HCT116 (cell line): ENCODE data around the gene SPTBN4.

ENCODE experiments used
- CTCF ChIP-seq, 3 experiments: fragments of 200-600 bp in 1 of 3; sonication (generic) in 1 of 3; IDR thresholded peaks in 2 of 3; conservative IDR thresholded peaks in 1 of 3; 2 replicates each; pipeline ENCODE4 v1.5.1; 2012 to 2017; ENCODE audit warnings: low read depth in 2 of 3, low read length in 2 of 3, antibody characterized with exemption in 1 of 3, borderline replicate concordance in 1 of 3, control low read depth in 1 of 3, mild to moderate bottlenecking in 1 of 3, mixed read lengths in 1 of 3, mixed run types in 1 of 3, moderate library complexity in 1 of 3; ENCODE audit not compliant: insufficient read depth in 1 of 3
- POLR2A ChIP-seq: IDR thresholded peaks from 2 replicates; pipeline ENCODE4 v1.7.0; 2011; ENCODE audit warnings: borderline replicate concordance; ENCODE audit not compliant: insufficient read depth, insufficient read length; ENCODE audit errors: extremely low read depth
- REST ChIP-seq: IDR thresholded peaks from 2 replicates; pipeline ENCODE4 v1.6.1; 2012; ENCODE audit warnings: low read depth

GRCh38 chr19:40625406-40626120, 158.8 kb downstream of the SPTBN4 start:
- TF ChIP-seq CTCF (IDR thresholded peaks at IDR 0.05 in 2 of 3, conservative IDR thresholded peaks at IDR 0.05 in 1 of 3; ENCODE audit: borderline replicate concordance in 1 of 3, insufficient read depth in 1 of 3, low read depth in 2 of 3, low read length in 2 of 3) (no peak), REST (no peak), POLR2A (no peak)
